Measurements from ENCODE around the gene BMX.

DNA sequence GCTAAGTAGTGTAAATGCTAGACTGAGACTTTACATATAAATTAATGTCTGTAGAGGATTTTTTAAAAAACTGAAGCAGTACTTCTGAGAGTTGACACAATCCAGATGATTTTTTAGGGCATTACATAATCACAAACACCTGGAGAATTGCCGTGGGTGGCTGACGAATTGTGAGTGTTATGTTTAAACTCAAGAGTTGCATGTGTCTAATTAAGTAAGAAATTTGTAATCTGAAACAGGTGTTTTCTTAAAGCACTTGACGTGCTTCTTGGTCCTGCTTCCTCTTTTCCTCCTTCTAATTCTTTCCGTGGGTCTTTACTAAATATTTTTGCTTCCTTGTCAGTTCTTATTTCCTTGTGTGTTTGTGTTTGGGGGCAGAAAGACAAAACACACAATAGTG lies 35.3 kb upstream of the BMX start:
- TF ChIP-seq POLR2A (IDR thresholded peaks at IDR 0.05) = no peak
- TF ChIP-seq, protein P1, sequence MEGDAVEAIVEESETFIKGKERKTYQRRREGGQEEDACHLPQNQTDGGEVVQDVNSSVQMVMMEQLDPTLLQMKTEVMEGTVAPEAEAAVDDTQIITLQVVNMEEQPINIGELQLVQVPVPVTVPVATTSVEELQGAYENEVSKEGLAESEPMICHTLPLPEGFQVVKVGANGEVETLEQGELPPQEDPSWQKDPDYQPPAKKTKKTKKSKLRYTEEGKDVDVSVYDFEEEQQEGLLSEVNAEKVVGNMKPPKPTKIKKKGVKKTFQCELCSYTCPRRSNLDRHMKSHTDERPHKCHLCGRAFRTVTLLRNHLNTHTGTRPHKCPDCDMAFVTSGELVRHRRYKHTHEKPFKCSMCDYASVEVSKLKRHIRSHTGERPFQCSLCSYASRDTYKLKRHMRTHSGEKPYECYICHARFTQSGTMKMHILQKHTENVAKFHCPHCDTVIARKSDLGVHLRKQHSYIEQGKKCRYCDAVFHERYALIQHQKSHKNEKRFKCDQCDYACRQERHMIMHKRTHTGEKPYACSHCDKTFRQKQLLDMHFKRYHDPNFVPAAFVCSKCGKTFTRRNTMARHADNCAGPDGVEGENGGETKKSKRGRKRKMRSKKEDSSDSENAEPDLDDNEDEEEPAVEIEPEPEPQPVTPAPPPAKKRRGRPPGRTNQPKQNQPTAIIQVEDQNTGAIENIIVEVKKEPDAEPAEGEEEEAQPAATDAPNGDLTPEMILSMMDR (IDR thresholded peaks at IDR 0.05) = no peak

Data from thyroid gland (tissue), 4 donors.